Neutrophil (primary cell): ENCODE measurements around the gene SLC24A2.

ENCODE experiments used
- H3K27ac ChIP-seq: fragments of 200-600 bp; sonication (generic); 2 replicates; pipeline ENCODE4 v1.5.1; 2016; ENCODE audit warnings: mild to moderate bottlenecking, moderate library complexity
- H3K27me3 ChIP-seq: fragments of 200-600 bp; sonication (generic); 2 replicates; pipeline ENCODE4 v1.6.0; 2016; ENCODE audit warnings: mild to moderate bottlenecking
- H3K36me3 ChIP-seq: fragments of 200-600 bp; sonication (generic); 2 replicates; pipeline ENCODE4 v1.5.1; 2017
- H3K4me1 ChIP-seq, 2 experiments: fragments of 200-600 bp in 1 of 2; sonication (generic) in 1 of 2; 1 replicate in 1 of 2; 2 replicates in 1 of 2; pipeline versions ENCODE4 v1.5.1 to v1.6.1; 2013 to 2016; ENCODE audit warnings: low read depth in 1 of 2, low read length in 1 of 2, mild to moderate bottlenecking in 1 of 2, moderate library complexity in 1 of 2; ENCODE audit not compliant: control insufficient read depth in 1 of 2, insufficient read depth in 1 of 2
- H3K4me3 ChIP-seq, 2 experiments: fragments of 200-600 bp in 1 of 2; sonication (generic) in 1 of 2; 1 replicate in 1 of 2; 2 replicates in 1 of 2; pipeline ENCODE4 v1.5.1; 2013 to 2016; ENCODE audit warnings: low read depth in 1 of 2, low read length in 1 of 2, mild to moderate bottlenecking in 1 of 2, moderate library complexity in 1 of 2
- H3K9me3 ChIP-seq: fragments of 200-600 bp; sonication (generic); 2 replicates; pipeline ENCODE4 v1.5.1; 2016
- TF ChIP-seq, protein P1 (sequence below): fragments of 200-600 bp; sonication (generic); IDR thresholded peaks from 2 replicates; pipeline ENCODE4 v1.5.1; 2016; ENCODE audit warnings: antibody characterized with exemption

Gene SLC24A2

DNA sequence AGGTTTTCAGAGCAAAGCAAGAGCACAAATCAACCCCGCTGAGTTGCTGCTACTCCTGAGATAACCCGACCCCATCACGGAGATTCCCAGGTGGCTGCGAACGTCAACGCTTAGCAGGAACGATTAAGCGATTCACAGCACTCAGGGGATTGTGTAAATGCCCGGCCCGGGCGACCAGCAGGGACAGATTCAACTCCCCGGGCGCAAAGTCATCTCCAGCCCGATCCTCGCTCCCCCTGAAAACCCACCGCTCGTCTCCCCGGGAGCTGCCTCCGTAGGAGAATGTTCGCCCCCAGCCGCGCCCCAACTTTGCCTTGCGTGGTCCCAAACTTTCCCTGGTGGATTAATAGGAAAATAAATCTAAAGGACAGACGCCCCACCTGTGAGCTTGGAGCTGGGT is 685 bp downstream of the SLC24A2 start:
- Histone ChIP-seq H3K36me3 (no peaks in the 10 kb centered on the region), H3K4me1 (no peaks in the 10 kb centered on the region), H3K27ac (no peak overlapping the region), H3K9me3 (no peaks in the 10 kb centered on the region), H3K4me3 (no peak overlapping the region), H3K27me3 (peaks cover 62% of the 10 kb centered on the region)
- TF ChIP-seq, protein P1, sequence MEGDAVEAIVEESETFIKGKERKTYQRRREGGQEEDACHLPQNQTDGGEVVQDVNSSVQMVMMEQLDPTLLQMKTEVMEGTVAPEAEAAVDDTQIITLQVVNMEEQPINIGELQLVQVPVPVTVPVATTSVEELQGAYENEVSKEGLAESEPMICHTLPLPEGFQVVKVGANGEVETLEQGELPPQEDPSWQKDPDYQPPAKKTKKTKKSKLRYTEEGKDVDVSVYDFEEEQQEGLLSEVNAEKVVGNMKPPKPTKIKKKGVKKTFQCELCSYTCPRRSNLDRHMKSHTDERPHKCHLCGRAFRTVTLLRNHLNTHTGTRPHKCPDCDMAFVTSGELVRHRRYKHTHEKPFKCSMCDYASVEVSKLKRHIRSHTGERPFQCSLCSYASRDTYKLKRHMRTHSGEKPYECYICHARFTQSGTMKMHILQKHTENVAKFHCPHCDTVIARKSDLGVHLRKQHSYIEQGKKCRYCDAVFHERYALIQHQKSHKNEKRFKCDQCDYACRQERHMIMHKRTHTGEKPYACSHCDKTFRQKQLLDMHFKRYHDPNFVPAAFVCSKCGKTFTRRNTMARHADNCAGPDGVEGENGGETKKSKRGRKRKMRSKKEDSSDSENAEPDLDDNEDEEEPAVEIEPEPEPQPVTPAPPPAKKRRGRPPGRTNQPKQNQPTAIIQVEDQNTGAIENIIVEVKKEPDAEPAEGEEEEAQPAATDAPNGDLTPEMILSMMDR: no peak

DNA sequence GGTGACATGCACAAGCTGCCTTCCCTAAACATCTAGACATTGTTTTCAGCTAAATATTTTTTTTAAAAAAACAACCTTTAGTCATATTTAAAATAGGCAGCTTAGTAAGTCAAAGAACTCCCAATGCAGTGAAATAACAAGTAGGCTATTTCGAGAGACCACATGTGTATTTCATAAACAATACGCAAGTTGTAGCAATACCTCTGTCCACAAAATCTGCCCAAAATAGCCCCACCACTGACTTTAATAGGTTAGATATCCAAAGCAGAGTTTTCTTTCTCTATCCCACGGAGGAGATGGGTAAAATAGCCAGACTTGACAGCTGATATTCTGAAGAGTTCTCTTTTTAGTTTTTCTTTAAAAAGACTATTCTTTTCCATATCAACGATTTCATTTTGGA is 1.2 kb downstream of the SLC24A2 start:
- peaks cover 62% of the 10 kb centered on the region for H3K27me3 ChIP-seq
- no peak overlapping the region for H3K4me3 ChIP-seq
- H3K4me1 ChIP-seq: no peaks in the 10 kb centered on the region
- no peaks in the 10 kb centered on the region for H3K36me3 ChIP-seq
- TF ChIP-seq, protein P1: no peak
- H3K9me3 ChIP-seq: no peaks in the 10 kb centered on the region
- no peak overlapping the region for H3K27ac ChIP-seq

DNA sequence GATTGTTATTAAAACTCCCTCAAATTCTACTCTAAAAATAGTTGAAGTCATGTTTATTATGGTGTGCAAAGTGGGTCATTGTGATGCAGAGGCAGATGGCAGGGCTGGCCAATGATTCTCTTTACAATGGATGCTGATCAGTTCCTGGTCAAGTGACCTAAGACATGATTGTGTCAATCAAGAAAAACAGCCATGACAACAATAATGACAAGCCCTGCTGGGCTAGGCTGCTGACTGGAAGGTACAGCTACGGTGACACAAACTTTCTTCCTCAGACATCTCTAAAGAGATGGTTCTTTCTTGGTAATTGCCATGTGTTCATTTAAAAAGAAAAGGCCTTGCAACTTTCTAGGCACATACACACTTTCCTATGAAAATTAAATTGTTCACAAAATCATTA is 3.6 kb downstream of the SLC24A2 start:
- Histone ChIP-seq H3K36me3 (no peaks in the 10 kb centered on the region), H3K4me3 (no peak overlapping the region), H3K27ac (no peak overlapping the region), H3K4me1 (no peaks in the 10 kb centered on the region), H3K9me3 (no peaks in the 10 kb centered on the region), H3K27me3 (peaks cover 47% of the 10 kb centered on the region)
- TF ChIP-seq, protein P1: no peak

DNA sequence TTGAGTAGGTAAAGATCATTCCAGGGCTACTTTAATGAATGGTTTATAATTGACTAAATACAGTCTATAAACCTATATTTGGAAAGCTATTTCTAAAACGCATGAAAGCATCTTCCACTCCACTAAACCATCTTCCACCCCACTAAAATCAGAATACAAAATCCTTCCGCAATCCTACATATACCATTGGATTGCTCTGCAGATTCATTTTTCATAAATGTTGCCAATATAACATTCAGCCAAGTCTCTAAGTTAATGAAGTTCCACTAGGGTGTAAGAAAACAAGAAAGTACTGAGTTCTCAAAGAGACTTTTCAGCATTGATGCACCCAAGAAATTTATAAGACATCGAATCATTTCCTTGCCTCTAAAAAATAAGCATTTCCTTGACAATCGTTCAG is 4.7 kb downstream of the SLC24A2 start:
- peaks cover 36% of the 10 kb centered on the region for H3K27me3 ChIP-seq
- H3K4me1 ChIP-seq: no peaks in the 10 kb centered on the region
- no peaks in the 10 kb centered on the region for H3K9me3 ChIP-seq
- H3K4me3 ChIP-seq: no peak overlapping the region
- no peaks in the 10 kb centered on the region for H3K36me3 ChIP-seq
- H3K27ac ChIP-seq: no peak overlapping the region
- TF ChIP-seq, protein P1: no peak

DNA sequence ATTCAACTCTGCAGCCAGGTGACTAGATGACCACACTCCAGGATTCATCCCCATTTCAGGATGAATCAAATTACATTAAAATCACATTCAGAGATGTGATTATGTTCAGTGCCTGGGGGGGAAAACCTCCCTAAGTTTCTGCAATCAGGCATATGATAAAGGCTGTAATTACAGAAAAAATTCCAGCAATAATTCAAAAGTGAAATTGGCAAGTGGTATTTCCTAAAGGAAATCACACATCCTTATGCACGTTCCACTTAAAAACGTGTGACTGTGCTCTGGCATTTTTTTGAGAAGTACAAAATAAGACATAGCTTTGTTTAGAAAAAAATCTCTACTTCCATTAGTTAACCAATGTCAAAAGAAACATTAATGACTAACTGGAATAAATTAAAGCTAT is 5.3 kb downstream of the SLC24A2 start:
- H3K27ac ChIP-seq: no peak overlapping the region
- H3K4me3 ChIP-seq: no peak overlapping the region
- no peaks in the 10 kb centered on the region for H3K9me3 ChIP-seq
- TF ChIP-seq, protein P1: no peak
- H3K27me3 ChIP-seq: peaks cover 29% of the 10 kb centered on the region
- H3K4me1 ChIP-seq: no peaks in the 10 kb centered on the region
- H3K36me3 ChIP-seq: no peaks in the 10 kb centered on the region

DNA sequence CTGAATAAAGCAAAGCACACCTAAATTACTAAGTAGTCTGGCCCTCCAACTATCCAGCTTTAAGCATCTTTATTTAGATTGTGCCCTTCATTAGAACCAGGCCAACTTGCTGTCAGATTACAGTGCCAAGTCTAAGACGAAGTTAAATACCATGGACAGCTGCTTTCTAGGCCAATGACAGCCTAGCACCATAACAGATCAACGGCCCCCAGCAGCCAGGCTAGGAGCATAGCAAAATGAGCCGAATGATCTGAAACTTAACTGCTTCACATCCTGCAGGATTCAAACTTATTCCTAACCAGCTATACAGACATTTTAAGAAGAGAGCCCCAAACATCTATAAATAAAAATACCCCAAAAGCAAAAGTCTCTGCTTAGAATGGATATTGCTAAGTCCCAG is 6.8 kb downstream of the SLC24A2 start:
- Histone ChIP-seq H3K4me3 (no peak overlapping the region), H3K36me3 (no peaks in the 10 kb centered on the region), H3K27ac (no peak overlapping the region), H3K27me3 (peaks cover 14% of the 10 kb centered on the region), H3K9me3 (no peaks in the 10 kb centered on the region), H3K4me1 (no peaks in the 10 kb centered on the region)
- TF ChIP-seq, protein P1: no peak
